KMS-11 (cell line): Measurements from ENCODE around the gene COL12A1.

ENCODE experiments used
- H2AFZ ChIP-seq: fragments of 200-600 bp; sonication (generic); 2 replicates; pipeline ENCODE4 v1.6.1; 2016; ENCODE audit warnings: antibody characterized with exemption, mixed run types, low read depth
- H3K27ac ChIP-seq: fragments of 200-600 bp; sonication (generic); 2 replicates; pipeline ENCODE4 v1.6.1; 2016; ENCODE audit warnings: mild to moderate bottlenecking, mixed run types
- H3K27me3 ChIP-seq: fragments of 200-600 bp; sonication (generic); 2 replicates; pipeline ENCODE4 v1.6.1; 2017; ENCODE audit warnings: mild to moderate bottlenecking, low read depth, mixed run types, moderate library complexity; ENCODE audit not compliant: insufficient read depth
- H3K36me3 ChIP-seq: fragments of 200-600 bp; sonication (generic); 2 replicates; pipeline ENCODE4 v1.6.1; 2017; ENCODE audit warnings: mild to moderate bottlenecking, mixed run types; ENCODE audit not compliant: insufficient read depth
- H3K4me1 ChIP-seq: fragments of 200-600 bp; sonication (generic); 2 replicates; pipeline ENCODE4 v1.6.1; 2016; ENCODE audit warnings: mild to moderate bottlenecking, low read depth, mixed run types; ENCODE audit not compliant: poor library complexity, severe bottlenecking
- H3K4me2 ChIP-seq: fragments of 200-600 bp; sonication (generic); 2 replicates; pipeline ENCODE4 v1.7.0; 2016; ENCODE audit warnings: mild to moderate bottlenecking, mixed run types
- H3K4me3 ChIP-seq: fragments of 200-600 bp; sonication (generic); IDR thresholded peaks from 2 replicates; pipeline ENCODE4 v1.6.1; 2017; ENCODE audit warnings: low read depth, low read length, mixed read lengths; ENCODE audit not compliant: insufficient read depth
- H3K79me2 ChIP-seq: fragments of 200-600 bp; sonication (generic); 2 replicates; pipeline ENCODE4 v1.6.1; 2016; ENCODE audit warnings: low read depth, mixed run types; ENCODE audit not compliant: insufficient read depth
- H3K9ac ChIP-seq: fragments of 200-600 bp; sonication (generic); 2 replicates; pipeline ENCODE4 v1.6.1; 2016; ENCODE audit warnings: mild to moderate bottlenecking, mixed run types
- H4K20me1 ChIP-seq: fragments of 200-600 bp; sonication (generic); 2 replicates; pipeline ENCODE4 v1.6.1; 2016; ENCODE audit warnings: mild to moderate bottlenecking, mixed run types; ENCODE audit not compliant: insufficient read depth
- CTCF ChIP-seq: fragments of 200-600 bp; sonication (generic); conservative IDR thresholded peaks from 2 replicates; pipeline ENCODE4 v1.6.1; 2017; ENCODE audit warnings: low read depth, mild to moderate bottlenecking, antibody characterized with exemption, low read length, moderate library complexity, mixed read lengths

COL12A1 gene

GRCh38 chr6:75219263-75219662, 13.4 kb upstream of the COL12A1 start:
- no peaks in the 10 kb centered on the region for H3K36me3 ChIP-seq
- no peak for TF ChIP-seq CTCF
- H3K27me3 ChIP-seq, result no peaks in the 10 kb centered on the region
- H3K4me3 ChIP-seq, result no peak overlapping the region
- no peaks in the 10 kb centered on the region for H3K79me2 ChIP-seq
- H2AFZ ChIP-seq, result no peak overlapping the region
- H3K9ac ChIP-seq, result no peak overlapping the region
- no peak overlapping the region for H3K4me2 ChIP-seq
- H4K20me1 ChIP-seq, result no peaks in the 10 kb centered on the region
- H3K27ac ChIP-seq, result no peak overlapping the region
- H3K4me1 ChIP-seq, result no peaks in the 10 kb centered on the region

- TF ChIP-seq CTCF, result no peak
- Histone ChIP-seq H3K27me3 (no peaks in the 10 kb centered on the region), H4K20me1 (no peaks in the 10 kb centered on the region), H3K9ac (no peak overlapping the region), H3K4me3 (no peak overlapping the region), H3K36me3 (no peaks in the 10 kb centered on the region), H3K4me2 (no peak overlapping the region), H3K79me2 (no peaks in the 10 kb centered on the region), H3K27ac (no peak overlapping the region), H3K4me1 (no peaks in the 10 kb centered on the region), H2AFZ (no peak overlapping the region)
Observed at GRCh38 chr6:75217193-75217592, 11.3 kb upstream of the COL12A1 start.

- Histone ChIP-seq H3K36me3 (no peaks in the 10 kb centered on the region), H3K4me1 (no peaks in the 10 kb centered on the region), H3K9ac (no peak overlapping the region), H3K27ac (no peak overlapping the region), H3K79me2 (no peaks in the 10 kb centered on the region), H4K20me1 (no peaks in the 10 kb centered on the region), H2AFZ (no peak overlapping the region), H3K27me3 (no peaks in the 10 kb centered on the region), H3K4me2 (no peak overlapping the region), H3K4me3 (no peak overlapping the region)
- TF ChIP-seq CTCF, result no peak
Observed at GRCh38 chr6:75215291-75215690, 9.4 kb upstream of the COL12A1 start.

- Histone ChIP-seq H4K20me1 (no peaks in the 10 kb centered on the region), H3K4me3 (no peak overlapping the region), H3K27ac (no peak overlapping the region), H3K27me3 (no peaks in the 10 kb centered on the region), H2AFZ (no peak overlapping the region), H3K9ac (no peak overlapping the region), H3K4me1 (no peaks in the 10 kb centered on the region), H3K36me3 (no peaks in the 10 kb centered on the region), H3K4me2 (no peak overlapping the region), H3K79me2 (no peaks in the 10 kb centered on the region)
- TF ChIP-seq CTCF, result no peak
Observed at GRCh38 chr6:75213732-75214131, 7.9 kb upstream of the COL12A1 start.

GRCh38 chr6:75213112-75213511, 7.3 kb upstream of the COL12A1 start:
- Histone ChIP-seq H3K4me1 (no peaks in the 10 kb centered on the region), H3K36me3 (no peaks in the 10 kb centered on the region), H3K9ac (no peak overlapping the region), H3K4me2 (no peak overlapping the region), H3K79me2 (no peaks in the 10 kb centered on the region), H3K27me3 (no peaks in the 10 kb centered on the region), H2AFZ (no peak overlapping the region), H4K20me1 (no peaks in the 10 kb centered on the region), H3K27ac (no peak overlapping the region), H3K4me3 (no peak overlapping the region)
- no peak for TF ChIP-seq CTCF
